AG04449 (cell line): ENCODE results near the gene CFAP97D2.

Experiments used
- CTCF ChIA-PET: fragments of 350-600 bp; formaldehyde crosslinking; extraction: SDS; loops from one replicate; lab custom pipeline; 2021; ENCODE audit warnings: antibody characterized with exemption; lab: Yijun Ruan, JAX
- POLR2A ChIA-PET: fragments of 400-600, 350-600 bp; formaldehyde crosslinking; extraction: SDS; loops from one replicate; lab custom pipeline; 2020; ENCODE audit warnings: antibody characterized with exemption, inconsistent platforms; lab: Yijun Ruan, JAX
- DNase-seq: peaks from one replicate; pipeline ENCODE4 v3.0.0-alpha.2; 2010; ENCODE audit warnings: low read depth, low spot score
- H3K4me3 ChIP-seq: 2 replicates; pipeline ENCODE4 v1.5.1; 2011; ENCODE audit warnings: low read depth, mild to moderate bottlenecking, control low read depth, low read length
- TF ChIP-seq, protein P1 (sequence below): IDR thresholded peaks from one replicate; pipeline ENCODE4 v1.5.1; 2011; ENCODE audit warnings: mild to moderate bottlenecking, moderate library complexity, low read length, control low read depth, inconsistent platforms; ENCODE audit not compliant: insufficient read depth; ENCODE audit errors: missing control alignments

Gene CFAP97D2

DNA sequence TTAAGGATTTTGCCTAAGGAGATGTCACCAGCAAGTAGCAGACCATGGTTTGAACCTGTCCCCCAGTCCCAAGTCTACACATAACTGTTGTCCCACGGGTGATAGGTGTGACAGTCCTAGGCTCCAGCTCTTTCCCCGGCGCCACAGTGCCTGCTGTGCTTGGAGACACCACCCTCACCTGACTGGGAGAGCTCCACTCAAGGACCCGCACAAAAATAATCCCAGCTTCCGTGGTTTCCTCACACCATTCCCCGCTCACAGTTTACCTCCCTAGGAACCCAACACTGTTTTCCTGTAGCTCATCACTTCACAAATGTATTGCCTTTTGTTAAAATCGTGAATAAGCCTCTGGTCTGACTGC is 26.8 kb upstream of the CFAP97D2 start:
- TF ChIP-seq, protein P1, sequence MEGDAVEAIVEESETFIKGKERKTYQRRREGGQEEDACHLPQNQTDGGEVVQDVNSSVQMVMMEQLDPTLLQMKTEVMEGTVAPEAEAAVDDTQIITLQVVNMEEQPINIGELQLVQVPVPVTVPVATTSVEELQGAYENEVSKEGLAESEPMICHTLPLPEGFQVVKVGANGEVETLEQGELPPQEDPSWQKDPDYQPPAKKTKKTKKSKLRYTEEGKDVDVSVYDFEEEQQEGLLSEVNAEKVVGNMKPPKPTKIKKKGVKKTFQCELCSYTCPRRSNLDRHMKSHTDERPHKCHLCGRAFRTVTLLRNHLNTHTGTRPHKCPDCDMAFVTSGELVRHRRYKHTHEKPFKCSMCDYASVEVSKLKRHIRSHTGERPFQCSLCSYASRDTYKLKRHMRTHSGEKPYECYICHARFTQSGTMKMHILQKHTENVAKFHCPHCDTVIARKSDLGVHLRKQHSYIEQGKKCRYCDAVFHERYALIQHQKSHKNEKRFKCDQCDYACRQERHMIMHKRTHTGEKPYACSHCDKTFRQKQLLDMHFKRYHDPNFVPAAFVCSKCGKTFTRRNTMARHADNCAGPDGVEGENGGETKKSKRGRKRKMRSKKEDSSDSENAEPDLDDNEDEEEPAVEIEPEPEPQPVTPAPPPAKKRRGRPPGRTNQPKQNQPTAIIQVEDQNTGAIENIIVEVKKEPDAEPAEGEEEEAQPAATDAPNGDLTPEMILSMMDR, result no peak
- DNase-seq, result no peak
- no peak overlapping the region for H3K4me3 ChIP-seq
- ChIA-PET CTCF (no interaction called here), POLR2A (no interaction called here)

- CTCF ChIA-PET, result no interaction called here
- DNase-seq, result no peak
- POLR2A ChIA-PET, result no interaction called here
- H3K4me3 ChIP-seq, result no peak overlapping the region
- TF ChIP-seq, protein P1, result no peak
These were observed 26.2 kb upstream of the CFAP97D2 start for GRCh38 chr13:114152831-114153371.

DNA sequence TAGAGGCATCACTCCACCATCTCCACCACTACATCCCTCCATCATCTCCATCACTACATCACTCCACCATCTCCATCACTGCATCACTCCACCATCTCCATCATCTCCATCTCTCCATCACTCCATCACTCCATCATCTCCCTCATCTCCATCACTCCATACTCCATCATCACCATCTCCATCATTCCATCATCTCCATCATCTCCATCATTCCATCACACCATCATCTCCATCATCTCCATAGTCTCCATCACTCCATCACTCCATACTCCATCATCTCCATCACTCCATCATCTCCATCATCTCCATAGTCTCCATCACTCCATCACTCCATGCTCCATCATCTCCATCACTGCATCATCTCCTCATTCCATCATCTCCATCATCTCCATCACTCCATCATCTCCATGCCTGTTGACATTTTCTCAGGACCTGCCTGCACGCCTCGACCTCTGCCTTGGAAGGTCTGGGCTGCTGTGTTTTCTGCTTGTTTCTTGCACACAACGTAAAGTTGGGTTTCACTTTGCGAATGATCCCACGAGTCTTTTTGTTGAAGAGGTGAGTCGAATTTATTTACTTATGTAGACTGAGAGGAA is 25.5 kb upstream of the CFAP97D2 start:
- no peak for DNase-seq
- ChIA-PET POLR2A (no interaction called here), CTCF (no interaction called here)
- no peak overlapping the region for H3K4me3 ChIP-seq
- TF ChIP-seq, protein P1, result no peak

- CTCF ChIA-PET, result no interaction called here
- no peak overlapping the region for H3K4me3 ChIP-seq
- TF ChIP-seq, protein P1, result no peak
- DNase-seq, result no peak
- POLR2A ChIA-PET, result no interaction called here
These were observed 24.6 kb upstream of the CFAP97D2 start for GRCh38 chr13:114154476-114154875.

DNA sequence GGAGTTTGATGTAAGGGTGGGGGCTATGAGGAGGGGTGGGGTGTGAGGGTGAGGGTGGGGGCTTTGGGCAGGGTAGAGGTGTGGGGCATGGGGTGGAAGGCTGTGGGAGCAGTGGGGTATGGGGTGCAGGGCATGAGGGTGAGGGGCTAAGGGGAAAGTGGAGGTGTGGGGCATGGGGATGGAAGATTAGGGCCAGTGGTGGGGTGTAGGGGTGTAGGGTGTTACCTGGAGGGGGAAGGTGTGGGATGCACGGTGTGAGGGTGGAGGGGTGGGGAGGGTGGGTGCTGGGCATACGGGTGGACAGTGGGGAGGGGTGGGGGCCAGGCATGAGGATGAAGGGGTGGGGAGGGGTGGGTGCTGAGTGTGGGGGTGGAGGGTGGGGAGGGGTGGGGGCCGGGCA is 23.7 kb upstream of the CFAP97D2 start:
- ChIA-PET POLR2A (no interaction called here), CTCF (no interaction called here)
- DNase-seq, result no peak
- H3K4me3 ChIP-seq, result no peak overlapping the region
- TF ChIP-seq, protein P1, result no peak

GRCh38 chr13:114155926-114156883 is 22.9 kb upstream of the CFAP97D2 start:
- ChIA-PET CTCF (no interaction called here), POLR2A (no interaction called here)
- DNase-seq, result no peak
- TF ChIP-seq, protein P1, result no peak
- H3K4me3 ChIP-seq, result no peak overlapping the region
